ENCODE measurements around the gene IL1RAPL1.

Gene IL1RAPL1

DNA sequence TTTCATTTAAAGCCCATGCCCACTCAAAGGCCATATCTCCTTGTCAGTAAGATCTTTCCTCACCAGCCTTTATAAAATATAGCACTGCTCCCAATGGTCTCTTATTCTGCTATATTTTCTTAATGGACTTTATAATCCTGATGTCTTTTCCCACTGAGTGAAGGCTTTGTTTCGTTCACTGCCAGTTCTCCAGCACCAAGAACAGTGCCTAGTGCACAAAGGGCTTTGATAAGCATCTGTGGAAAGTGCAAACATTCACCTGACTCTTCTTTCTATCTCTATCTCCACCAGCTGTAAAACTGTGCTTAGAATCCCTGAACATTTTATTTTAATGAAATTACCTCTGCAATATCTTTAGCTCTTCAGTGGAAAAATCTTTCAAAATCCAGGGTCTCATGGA, 1054.2 kb downstream of the IL1RAPL1 start:
- no peak for DNase-seq (ENCODE audit: low read depth in 2 of 2)

DNA sequence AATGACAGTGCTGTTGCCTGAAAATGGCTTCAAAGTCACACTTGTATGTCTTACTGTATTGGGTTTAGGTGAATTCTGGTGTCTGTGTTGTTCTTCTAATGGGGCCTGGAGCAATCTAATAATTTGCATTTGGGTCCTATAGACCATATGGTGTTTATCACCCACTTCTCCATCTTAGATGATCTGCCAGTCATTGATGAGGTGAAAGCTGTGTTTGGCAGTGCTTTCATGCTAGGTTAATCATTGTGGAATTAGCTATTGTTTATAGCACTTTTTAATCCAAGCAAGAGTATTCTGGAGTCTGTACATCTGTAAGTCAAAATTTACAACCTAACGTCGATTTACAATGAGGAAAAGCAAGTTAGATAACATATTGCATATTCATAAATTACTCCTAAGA, 1055.9 kb downstream of the IL1RAPL1 start:
- DNase-seq (ENCODE audit: low read depth in 2 of 2), result no peak

- DNase-seq (ENCODE audit: low read depth in 2 of 2), result no peak
Measured at GRCh38 chrX:29648161-29648560, 1060.9 kb downstream of the IL1RAPL1 start.

GRCh38 chrX:29652484-29652883, 1065.2 kb downstream of the IL1RAPL1 start:
- no peak for DNase-seq (ENCODE audit: low read depth in 2 of 2)

- no peak for DNase-seq (ENCODE audit: low read depth in 2 of 2)
Measured at GRCh38 chrX:29653721-29654120, 1066.5 kb downstream of the IL1RAPL1 start.

GRCh38 chrX:29659911-29660310, 1072.7 kb downstream of the IL1RAPL1 start:
- no peak for DNase-seq (ENCODE audit: low read depth in 2 of 2)

DNA sequence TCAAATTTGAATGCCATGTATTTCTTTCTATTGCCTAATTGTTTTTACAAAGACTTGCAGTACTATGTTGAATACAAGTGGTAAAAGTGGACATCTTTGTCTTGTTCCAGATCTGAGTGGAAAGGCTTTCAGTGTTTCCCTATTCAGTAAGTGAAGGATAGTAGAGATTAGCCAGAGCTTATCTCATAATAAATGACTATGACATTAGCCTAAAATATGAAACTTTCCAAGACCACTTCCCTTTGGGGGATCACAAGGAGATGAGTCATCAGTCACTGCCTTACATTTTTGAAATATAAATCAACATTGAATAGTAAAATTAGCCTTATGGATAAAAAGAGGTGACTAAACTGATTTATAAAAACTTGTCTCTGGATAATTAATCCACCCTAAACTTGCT, 1074.0 kb downstream of the IL1RAPL1 start:
- DNase-seq (ENCODE audit: low read depth in 2 of 2), result no peak

DNA sequence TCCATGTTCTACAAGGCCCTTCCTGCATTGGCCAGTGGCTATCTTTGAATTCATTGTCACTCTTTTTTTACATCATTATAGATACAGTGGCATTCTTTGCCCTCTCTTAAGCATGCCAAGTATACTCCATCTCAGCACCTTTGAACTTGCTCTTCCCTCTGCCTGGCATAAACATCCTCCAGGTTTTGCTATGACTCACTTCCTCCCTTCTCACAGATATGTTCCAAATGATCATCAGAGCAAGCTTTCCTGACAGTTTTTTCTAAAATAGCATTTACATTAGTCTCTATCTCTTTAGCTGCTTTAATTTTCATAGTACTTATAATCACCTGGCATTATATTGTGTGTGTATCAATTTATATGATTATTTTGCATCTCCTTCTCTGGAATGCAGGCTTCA, 1074.9 kb downstream of the IL1RAPL1 start:
- no peak for DNase-seq (ENCODE audit: low read depth in 2 of 2)

GRCh38 chrX:29662759-29663503, 1075.7 kb downstream of the IL1RAPL1 start:
- no peak for DNase-seq (ENCODE audit: low read depth in 2 of 2)

- DNase-seq (ENCODE audit: low read depth in 2 of 2), result no peak
Measured at GRCh38 chrX:29665532-29665931, 1078.3 kb downstream of the IL1RAPL1 start.

- no peak for DNase-seq (ENCODE audit: low read depth in 2 of 2)
Measured at GRCh38 chrX:29666366-29666765, 1079.1 kb downstream of the IL1RAPL1 start.

- no peak for DNase-seq (ENCODE audit: low read depth in 2 of 2)
Measured at GRCh38 chrX:29671421-29671820, 1084.2 kb downstream of the IL1RAPL1 start.

DNA sequence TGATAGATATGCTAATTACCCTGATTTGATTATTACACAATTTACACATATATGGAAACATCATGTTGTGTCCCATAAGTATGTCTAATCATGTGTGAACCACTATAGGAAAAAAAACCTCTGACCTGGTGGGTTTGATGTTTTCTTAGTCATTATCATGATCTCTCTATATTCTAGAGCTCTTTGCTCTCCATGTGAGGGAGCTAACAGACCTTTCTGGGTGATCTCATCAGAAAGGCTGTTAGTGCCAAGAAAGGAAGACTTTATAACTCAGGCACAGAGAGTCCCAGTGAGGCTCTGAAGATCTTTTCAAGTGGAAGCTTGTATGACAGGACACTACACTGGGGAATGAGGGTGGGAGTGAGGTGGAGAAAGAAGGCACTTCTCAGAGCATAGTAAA, 1100.4 kb downstream of the IL1RAPL1 start:
- DNase-seq (ENCODE audit: low read depth in 2 of 2), result no peak

- DNase-seq (ENCODE audit: low read depth in 2 of 2), result no peak
Measured at GRCh38 chrX:29690061-29690460, 1102.8 kb downstream of the IL1RAPL1 start.

GRCh38 chrX:29691044-29691443, 1103.8 kb downstream of the IL1RAPL1 start:
- no peak for DNase-seq (ENCODE audit: low read depth in 2 of 2)

DNA sequence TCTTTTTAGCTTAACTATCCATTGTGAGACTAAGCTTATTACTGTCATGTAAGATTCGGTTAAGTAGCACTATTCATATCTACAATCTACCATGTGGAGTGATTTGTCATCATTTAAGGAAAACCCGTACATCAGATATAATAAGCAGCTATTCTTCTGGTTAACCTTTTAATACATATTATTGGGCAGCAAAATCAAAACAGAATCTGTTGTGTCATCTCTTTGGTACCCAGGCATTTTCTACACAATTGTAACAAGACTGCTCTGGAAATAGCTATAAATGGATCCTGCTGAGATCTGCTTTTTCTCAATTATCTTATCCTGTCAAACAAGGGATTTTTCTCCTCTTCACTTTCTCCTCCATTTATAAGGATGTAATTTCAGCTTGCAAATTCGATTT, 1106.7 kb downstream of the IL1RAPL1 start:
- DNase-seq (ENCODE audit: low read depth in 2 of 2), result no peak

- no peak for DNase-seq (ENCODE audit: low read depth in 2 of 2)
Measured at GRCh38 chrX:29699239-29699638, 1112.0 kb downstream of the IL1RAPL1 start.

DNA sequence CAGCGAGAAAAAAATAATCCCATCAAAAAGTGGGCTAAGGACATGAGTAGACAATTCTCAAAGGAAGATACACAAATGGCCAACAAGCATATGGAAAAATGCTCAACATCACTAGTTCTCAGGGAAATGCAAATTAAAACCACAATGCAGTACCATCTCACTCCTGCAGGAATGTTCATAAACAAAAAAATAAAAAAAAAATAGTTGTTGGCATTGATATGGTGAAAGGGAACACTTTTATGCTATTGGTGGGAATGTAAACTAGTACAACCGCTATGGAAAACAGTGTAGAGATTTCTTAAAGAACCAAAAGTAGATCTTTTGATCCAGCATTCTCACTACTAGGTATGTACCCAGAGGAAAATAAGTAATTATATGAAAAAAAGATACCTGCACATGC, 1119.8 kb downstream of the IL1RAPL1 start:
- DNase-seq (ENCODE audit: low read depth in 2 of 2), result no peak

DNA sequence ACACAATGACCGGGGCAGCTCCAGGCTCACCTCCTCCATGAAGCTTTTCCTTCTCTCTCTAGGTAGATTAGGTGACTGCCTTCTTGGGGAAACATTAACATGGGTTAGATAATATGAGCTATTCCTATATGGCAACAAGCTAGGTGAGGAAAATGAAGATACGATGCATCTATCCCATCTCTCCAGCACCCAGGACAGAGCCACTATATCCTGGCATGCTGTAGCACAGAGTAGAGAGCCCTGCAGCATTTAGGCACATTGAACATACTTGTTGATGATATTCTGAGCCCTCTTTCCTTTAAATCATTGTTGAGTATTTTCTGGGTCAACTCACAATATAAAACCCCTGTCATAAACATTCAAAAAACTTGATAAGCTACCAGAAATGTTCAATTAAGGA, 1133.9 kb downstream of the IL1RAPL1 start:
- DNase-seq (ENCODE audit: low read depth in 2 of 2), result no peak

- DNase-seq (ENCODE audit: low read depth in 2 of 2), result no peak
Measured at GRCh38 chrX:29724316-29724715, 1137.1 kb downstream of the IL1RAPL1 start.

DNA sequence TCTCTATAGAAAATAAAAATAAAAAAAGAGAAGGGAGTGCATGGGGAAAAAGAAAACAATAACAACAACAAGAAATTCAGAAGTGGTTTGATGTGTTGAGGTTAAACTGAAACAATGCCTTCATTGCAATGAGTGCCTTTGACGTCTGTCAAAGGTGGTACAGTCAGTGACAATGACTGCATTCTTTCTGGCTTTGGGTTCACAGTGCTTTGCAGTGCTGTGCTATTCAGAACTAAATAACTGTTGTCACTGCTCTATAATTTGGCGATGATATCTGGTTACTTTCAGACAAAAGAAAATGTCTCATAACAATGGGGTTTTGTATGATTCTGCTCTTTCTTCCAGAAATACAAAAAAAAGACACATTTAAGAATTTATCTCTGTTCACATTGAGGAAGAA, 1139.6 kb downstream of the IL1RAPL1 start:
- DNase-seq (ENCODE audit: low read depth in 2 of 2), result no peak

- DNase-seq (ENCODE audit: low read depth in 2 of 2), result no peak
Measured at GRCh38 chrX:29728639-29729038, 1141.4 kb downstream of the IL1RAPL1 start.

DNA sequence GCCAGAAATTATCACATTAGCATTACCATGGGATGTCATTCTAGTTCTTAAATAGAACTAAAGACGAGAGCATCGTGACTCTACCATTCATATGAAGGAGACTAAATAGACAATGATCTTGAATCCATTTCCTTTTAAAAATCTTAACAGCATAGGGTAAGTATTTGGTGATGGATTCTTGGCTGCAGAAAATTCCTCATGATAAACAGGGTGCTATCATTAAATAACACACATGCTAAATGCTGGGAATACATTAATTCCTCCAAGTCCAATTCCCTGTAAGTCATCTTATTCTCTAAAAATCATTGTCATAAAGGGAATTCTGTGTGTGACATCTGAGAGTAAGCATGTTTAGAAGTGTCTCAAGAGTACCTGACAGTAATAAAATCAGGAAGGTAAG, 1157.7 kb downstream of the IL1RAPL1 start:
- no peak for DNase-seq (ENCODE audit: low read depth in 2 of 2)

GRCh38 chrX:29746326-29746725, 1159.1 kb downstream of the IL1RAPL1 start:
- DNase-seq (ENCODE audit: low read depth in 2 of 2), result no peak
